GM12872 (cell line): Measurements from ENCODE around the gene BNC2.

Experiments
- TF ChIP-seq, protein P1 (sequence below): IDR thresholded peaks from 3 replicates; pipeline ENCODE4 v1.5.1; 2011; ENCODE audit warnings: low read depth, mild to moderate bottlenecking, low read length, moderate library complexity; ENCODE audit not compliant: insufficient read depth

The BNC2 gene, protein sequence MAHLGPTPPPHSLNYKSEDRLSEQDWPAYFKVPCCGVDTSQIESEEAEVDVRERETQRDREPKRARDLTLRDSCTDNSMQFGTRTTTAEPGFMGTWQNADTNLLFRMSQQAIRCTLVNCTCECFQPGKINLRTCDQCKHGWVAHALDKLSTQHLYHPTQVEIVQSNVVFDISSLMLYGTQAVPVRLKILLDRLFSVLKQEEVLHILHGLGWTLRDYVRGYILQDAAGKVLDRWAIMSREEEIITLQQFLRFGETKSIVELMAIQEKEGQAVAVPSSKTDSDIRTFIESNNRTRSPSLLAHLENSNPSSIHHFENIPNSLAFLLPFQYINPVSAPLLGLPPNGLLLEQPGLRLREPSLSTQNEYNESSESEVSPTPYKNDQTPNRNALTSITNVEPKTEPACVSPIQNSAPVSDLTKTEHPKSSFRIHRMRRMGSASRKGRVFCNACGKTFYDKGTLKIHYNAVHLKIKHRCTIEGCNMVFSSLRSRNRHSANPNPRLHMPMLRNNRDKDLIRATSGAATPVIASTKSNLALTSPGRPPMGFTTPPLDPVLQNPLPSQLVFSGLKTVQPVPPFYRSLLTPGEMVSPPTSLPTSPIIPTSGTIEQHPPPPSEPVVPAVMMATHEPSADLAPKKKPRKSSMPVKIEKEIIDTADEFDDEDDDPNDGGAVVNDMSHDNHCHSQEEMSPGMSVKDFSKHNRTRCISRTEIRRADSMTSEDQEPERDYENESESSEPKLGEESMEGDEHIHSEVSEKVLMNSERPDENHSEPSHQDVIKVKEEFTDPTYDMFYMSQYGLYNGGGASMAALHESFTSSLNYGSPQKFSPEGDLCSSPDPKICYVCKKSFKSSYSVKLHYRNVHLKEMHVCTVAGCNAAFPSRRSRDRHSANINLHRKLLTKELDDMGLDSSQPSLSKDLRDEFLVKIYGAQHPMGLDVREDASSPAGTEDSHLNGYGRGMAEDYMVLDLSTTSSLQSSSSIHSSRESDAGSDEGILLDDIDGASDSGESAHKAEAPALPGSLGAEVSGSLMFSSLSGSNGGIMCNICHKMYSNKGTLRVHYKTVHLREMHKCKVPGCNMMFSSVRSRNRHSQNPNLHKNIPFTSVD

DNA sequence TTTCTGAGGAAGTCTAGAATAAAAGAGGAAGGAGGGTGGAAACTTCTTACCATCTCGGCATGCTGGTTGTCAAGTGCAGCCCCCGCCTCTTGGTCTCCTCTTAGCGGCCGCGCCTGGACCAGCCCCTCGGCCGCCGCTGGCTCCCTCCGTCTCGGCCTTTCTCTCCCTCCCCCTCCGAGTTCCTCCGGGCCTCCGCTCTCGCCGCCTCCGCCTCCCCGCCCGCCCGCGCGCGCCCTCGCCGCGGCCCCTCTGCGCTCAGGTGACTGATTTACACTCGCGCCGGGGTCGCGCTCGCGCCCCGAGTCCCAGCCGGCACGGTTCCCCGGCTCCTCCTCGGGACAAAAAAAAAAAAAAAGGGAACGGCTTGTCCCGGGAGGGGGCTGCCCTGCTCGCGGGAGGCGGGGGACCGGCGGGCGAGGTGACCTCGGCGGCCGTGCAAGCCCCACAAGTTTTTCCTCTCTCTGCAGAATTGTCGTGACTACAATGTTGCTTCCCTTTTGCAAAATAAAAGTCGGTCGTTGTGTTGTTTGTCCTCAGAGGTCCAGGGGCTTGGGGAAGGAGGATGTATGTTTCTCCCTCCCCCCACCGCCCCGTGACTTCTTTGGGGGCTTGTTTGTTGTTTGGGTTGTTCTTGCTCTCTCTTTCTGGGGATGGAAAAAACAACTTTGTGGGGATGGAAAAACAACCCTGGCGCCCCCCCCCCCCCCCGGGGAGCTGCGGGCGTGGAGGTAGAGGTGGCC lies at the start of gene BNC2:
TSS of gene BNC2 (minus strand) at position 75 of the 740 bp plus-strand sequence. CDS start at position 53, 22 bp downstream.
- TF ChIP-seq, protein P1, sequence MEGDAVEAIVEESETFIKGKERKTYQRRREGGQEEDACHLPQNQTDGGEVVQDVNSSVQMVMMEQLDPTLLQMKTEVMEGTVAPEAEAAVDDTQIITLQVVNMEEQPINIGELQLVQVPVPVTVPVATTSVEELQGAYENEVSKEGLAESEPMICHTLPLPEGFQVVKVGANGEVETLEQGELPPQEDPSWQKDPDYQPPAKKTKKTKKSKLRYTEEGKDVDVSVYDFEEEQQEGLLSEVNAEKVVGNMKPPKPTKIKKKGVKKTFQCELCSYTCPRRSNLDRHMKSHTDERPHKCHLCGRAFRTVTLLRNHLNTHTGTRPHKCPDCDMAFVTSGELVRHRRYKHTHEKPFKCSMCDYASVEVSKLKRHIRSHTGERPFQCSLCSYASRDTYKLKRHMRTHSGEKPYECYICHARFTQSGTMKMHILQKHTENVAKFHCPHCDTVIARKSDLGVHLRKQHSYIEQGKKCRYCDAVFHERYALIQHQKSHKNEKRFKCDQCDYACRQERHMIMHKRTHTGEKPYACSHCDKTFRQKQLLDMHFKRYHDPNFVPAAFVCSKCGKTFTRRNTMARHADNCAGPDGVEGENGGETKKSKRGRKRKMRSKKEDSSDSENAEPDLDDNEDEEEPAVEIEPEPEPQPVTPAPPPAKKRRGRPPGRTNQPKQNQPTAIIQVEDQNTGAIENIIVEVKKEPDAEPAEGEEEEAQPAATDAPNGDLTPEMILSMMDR = no peak

DNA sequence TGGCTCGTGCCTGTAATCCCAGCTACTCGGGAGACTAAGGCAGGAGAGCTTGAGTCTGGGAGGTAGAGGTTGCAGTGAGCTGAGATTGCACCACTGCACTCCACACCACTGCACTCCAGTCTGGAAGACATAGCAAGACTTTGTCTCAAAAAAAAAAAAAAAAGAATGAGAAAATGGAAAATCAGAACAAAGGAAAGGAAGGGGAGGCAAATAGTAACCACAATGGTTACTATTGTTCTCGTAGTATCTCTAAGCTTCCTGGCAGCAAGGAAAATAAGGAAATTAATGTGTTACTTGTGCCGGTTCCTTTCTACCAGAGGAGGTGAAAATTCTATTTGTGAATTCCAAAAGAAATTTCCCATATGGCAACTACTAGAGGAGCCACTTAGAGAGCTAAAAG lies 48.5 kb upstream of the BNC2 start:
- TF ChIP-seq, protein P1 = no peak

DNA sequence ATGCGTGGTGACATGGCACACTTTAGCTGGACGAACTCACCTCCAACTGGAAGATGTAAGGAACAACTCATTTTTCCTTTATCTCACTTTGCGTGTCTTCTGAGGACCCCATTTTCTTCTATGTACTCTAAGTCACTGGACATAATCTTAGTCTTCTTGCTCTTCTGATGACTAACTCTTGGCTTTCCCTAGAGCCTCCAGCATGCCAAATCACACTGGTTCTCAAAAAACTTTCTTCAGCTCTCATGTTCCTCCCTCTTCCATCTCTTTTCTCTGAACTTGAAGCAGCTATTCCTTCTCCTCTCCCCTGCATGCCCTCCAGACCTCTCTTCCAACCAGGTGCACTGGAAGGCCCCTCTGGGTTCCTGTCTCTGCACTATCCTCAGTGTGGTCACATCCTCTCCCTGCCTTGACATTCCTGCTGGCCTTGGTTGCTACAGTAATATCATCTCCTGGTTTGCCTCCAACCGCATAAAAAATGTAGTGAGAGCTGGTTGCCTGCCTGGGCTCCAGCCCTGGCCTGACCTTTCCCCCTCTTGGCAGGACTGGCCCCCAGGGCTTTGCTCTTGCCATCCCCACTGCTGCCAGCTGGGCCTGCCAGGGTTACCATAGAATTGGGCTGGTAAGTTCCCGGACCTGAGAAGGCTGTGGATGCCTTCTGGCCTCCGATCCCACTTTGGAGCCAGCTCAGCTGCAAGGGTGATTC lies 44.8 kb upstream of the BNC2 start:
- TF ChIP-seq, protein P1 = no peak

DNA sequence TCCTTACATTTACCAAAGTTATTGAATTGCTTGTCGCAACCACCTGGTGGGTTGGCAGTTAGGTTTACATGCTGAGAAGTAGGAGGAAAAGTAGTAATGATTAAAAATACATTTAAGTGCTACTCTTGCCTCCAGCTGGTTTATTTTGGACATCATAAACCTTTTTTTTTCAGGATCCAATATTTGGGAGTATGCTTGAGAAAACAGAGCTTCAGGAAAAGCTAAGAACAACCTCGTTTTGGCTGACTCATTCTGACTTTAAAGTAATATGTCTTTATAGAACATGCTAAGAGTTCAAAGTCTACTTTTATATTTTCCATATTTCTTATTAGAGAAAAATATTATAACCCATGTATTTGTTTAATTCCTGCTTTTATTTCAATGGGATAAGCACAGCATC lies 41.7 kb upstream of the BNC2 start:
- TF ChIP-seq, protein P1 = no peak

DNA sequence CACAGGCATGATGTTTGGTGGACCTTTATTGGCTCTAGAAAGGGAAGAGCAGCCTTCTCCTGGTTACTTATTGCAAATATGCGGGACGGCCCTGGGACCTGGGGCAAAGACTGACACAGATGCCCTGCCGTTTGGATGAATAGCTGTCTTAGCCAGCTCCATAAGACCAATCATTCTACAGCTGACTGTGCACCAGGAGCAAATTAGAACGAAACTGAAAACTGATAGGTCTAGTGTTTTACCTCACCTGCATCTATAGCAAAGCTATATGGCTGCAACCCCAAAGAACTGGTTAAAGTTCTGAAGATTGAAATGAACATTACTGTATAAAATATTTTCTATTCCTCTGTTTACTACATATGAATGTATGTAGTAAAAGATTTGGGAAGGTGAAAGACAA lies 34.2 kb upstream of the BNC2 start:
- TF ChIP-seq, protein P1 = no peak

DNA sequence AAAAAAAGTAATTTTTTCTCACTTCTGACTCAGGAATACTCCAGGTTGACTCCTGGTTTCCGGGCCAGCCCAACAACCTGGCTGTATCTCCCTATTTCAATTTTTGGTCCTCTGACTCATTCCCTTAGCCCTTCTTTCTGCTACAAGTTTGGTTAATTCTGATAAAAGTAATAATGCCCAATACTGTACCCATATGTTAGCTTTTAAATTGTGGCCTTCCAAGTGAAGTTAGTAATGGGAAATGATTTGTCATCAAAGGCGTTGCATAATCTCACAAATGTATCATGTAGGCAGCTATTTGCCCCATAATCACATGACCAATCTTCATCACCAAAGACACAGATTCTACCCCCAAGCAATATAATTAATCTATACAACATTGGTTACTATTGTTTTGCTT lies 31.1 kb upstream of the BNC2 start:
- TF ChIP-seq, protein P1 = no peak
